CD4-positive, alpha-beta T cell (primary cell): Measurements from ENCODE around the gene C8B. TPM values are rescaled to one million over a fixed set of nuclear protein-coding genes. Genes with fewer than 3 reads are reported as not detected.

ENCODE experiments used
- ATAC-seq: fragments of 200-7000 bp; cut with Tn5 transposase; one replicate; pipeline ENCODE4 v1.10.0; 2022; ENCODE audit warnings: mild to moderate bottlenecking; ENCODE audit not compliant: poor library complexity
- CTCF ChIA-PET: fragments of 350-600 bp; sonication (Branson Sonifier 250); formaldehyde crosslinking; loops from one replicate; lab custom pipeline; 2021; ENCODE audit warnings: antibody characterized with exemption, inconsistent platforms; lab: Charles Lee
- POLR2A ChIA-PET: fragments of 350-600 bp; sonication (Branson Sonifier 250); formaldehyde crosslinking; loops from one replicate; lab custom pipeline; 2021; ENCODE audit warnings: antibody characterized with exemption, inconsistent platforms; lab: Charles Lee
- DNase-seq, 14 experiments: peaks; one replicate each; pipeline ENCODE4 v3.0.0-alpha.2; 2013 to 2020; ENCODE audit warnings: mixed read lengths in 2 of 14
- H3K27ac ChIP-seq, 2 donors: one replicate each; pipeline versions ENCODE4 v1.5.1 to v1.7.0; 2013; ENCODE audit warnings: low read length in 2 of 2, low read depth in 1 of 2, mild to moderate bottlenecking in 1 of 2
- H3K27me3 ChIP-seq, 2 experiments: 1 replicate in 1 of 2; 2 replicates in 1 of 2; pipeline versions ENCODE4 v1.6.1 to v1.7.0; 2013; ENCODE audit warnings: low read length in 2 of 2, control low read depth in 1 of 2, mild to moderate bottlenecking in 1 of 2, moderate library complexity in 1 of 2; ENCODE audit not compliant: insufficient read depth in 2 of 2, control insufficient read depth in 1 of 2
- H3K36me3 ChIP-seq: one replicate; pipeline ENCODE4 v1.6.1; 2013; ENCODE audit warnings: low read length, control low read depth; ENCODE audit not compliant: insufficient read depth
- H3K4me1 ChIP-seq: one replicate; pipeline ENCODE4 v1.6.1; 2013; ENCODE audit warnings: low read length, control low read depth; ENCODE audit not compliant: insufficient read depth
- H3K4me3 ChIP-seq: one replicate; pipeline ENCODE4 v1.5.1; 2013; ENCODE audit warnings: mild to moderate bottlenecking, low read length, moderate library complexity
- H3K9me3 ChIP-seq, 2 experiments: 1 replicate in 1 of 2; 2 replicates in 1 of 2; pipeline versions ENCODE4 v1.6.1 to v1.7.0; 2013; ENCODE audit warnings: low read length in 2 of 2, mild to moderate bottlenecking in 2 of 2, control low read depth in 1 of 2, moderate library complexity in 1 of 2; ENCODE audit not compliant: control insufficient read depth in 1 of 2, insufficient read depth in 1 of 2
- H3K27ac Mint-ChIP-seq: one replicate; pipeline ENCODE4 v1.8.0; 2020; ENCODE audit warnings: mixed read lengths
- H3K27me3 Mint-ChIP-seq: one replicate; pipeline ENCODE4 v1.8.0; 2021; ENCODE audit warnings: mixed read lengths
- H3K36me3 Mint-ChIP-seq: one replicate; pipeline ENCODE4 v1.8.0; 2021; ENCODE audit warnings: low read depth, mixed read lengths
- H3K4me1 Mint-ChIP-seq: one replicate; pipeline ENCODE4 v1.8.0; 2021; ENCODE audit warnings: low read depth, mixed read lengths
- H3K4me3 Mint-ChIP-seq: one replicate; pipeline ENCODE4 v1.8.0; 2020; ENCODE audit warnings: mild to moderate bottlenecking, mixed read lengths
- H3K9me3 Mint-ChIP-seq: one replicate; pipeline ENCODE4 v1.8.0; 2020; ENCODE audit warnings: mixed read lengths
- CTCF ChIP-seq: fragments of 200-600 bp; IDR thresholded peaks from one replicate; pipeline ENCODE4 v1.8.0; 2022; ENCODE audit warnings: antibody characterized with exemption, mild to moderate bottlenecking
- intact Hi-C, 2 experiments: fragments of 100-400 bp; cut with DNase I in 1 of 2; cut with micrococcal nuclease in 1 of 2; formaldehyde crosslinking; loops; one replicate each; pipeline versions ENCODE4 v1.15.1 to v1.9.0; 2023 to 2025; cut with DNase I, micrococcal nuclease
- polyA plus RNA-seq, 2 donors: library from polyadenylated mRNA; unstranded; fragments of 120-200 nt; gene quantifications; one replicate each; pipeline ENCODE4 v1.2.1, GENCODE V29; 2013
- total RNA-seq, 174 experiments: library from RNA in 2 of 174; stranded (reverse) in 2 of 174; gene quantifications; one replicate each; pipeline ENCODE4 v1.2.3 and lab custom pipeline; 2021 to 2026

The C8B gene
- not detected for total RNA-seq
- not detected for polyA plus RNA-seq (2013, experiment 1 of 2)
- polyA plus RNA-seq (2013, experiment 2 of 2): not detected
- 0 to 0.15 (median 0) reads per million in 172 experiments for total RNA-seq (lab: John Stamatoyannopoulos, UW)

- DNase-seq (no peak), ATAC-seq (no peak)
- Mint-ChIP-seq H3K4me1 (no peaks in the 10 kb centered on the region), H3K27me3 (peaks cover 4% of the 10 kb centered on the region), H3K9me3 (peaks cover 4% of the 10 kb centered on the region), H3K27ac (no peak within 1 kb of the TSS), H3K36me3 (no peaks in the 10 kb centered on the region), H3K4me3 (no peak within 1 kb of the TSS)
- CTCF ChIA-PET: no interaction called here
- Histone ChIP-seq H3K4me1 (no peaks in the 10 kb centered on the region), H3K4me3 (no peak within 1 kb of the TSS), H3K27ac (no peak within 1 kb of the TSS), H3K36me3 (no peaks in the 10 kb centered on the region), H3K9me3 (peaks cover 0 to 7% of the 10 kb centered on the region in 2 experiments), H3K27me3 (no peaks in the 10 kb centered on the region)
- POLR2A ChIA-PET: no interaction called here
- no peak for TF ChIP-seq CTCF
- intact Hi-C loops: no loop called here
These were observed at the start of gene C8B for GRCh38 chr1:56965916-56966697. Gene C8B (minus strand): TSS chr1:56966015. CDS start chr1:56965948, 67 bp downstream.

- no peak for ATAC-seq
- Histone ChIP-seq H3K4me3 (no peak overlapping the region), H3K9me3 (peaks cover 0 to 4% of the 10 kb centered on the region in 2 experiments), H3K4me1 (no peaks in the 10 kb centered on the region), H3K36me3 (no peaks in the 10 kb centered on the region), H3K27ac (no peak overlapping the region), H3K27me3 (no peaks in the 10 kb centered on the region)
- Mint-ChIP-seq H3K36me3 (no peaks in the 10 kb centered on the region), H3K27ac (no peak overlapping the region), H3K27me3 (no peaks in the 10 kb centered on the region), H3K4me1 (no peaks in the 10 kb centered on the region), H3K4me3 (no peak overlapping the region), H3K9me3 (no peaks in the 10 kb centered on the region)
- no peak for TF ChIP-seq CTCF
- ChIA-PET CTCF (no interaction called here), POLR2A (no interaction called here)
- intact Hi-C loops: no loop called here
- DNase-seq: no peak
These were observed 49.3 kb upstream of the C8B start for GRCh38 chr1:57015071-57015470.

GRCh38 chr1:57013522-57013921 lies 47.7 kb upstream of the C8B start:
- intact Hi-C loops: no loop called here
- Mint-ChIP-seq H3K27me3 (no peaks in the 10 kb centered on the region), H3K4me3 (no peak overlapping the region), H3K36me3 (no peaks in the 10 kb centered on the region), H3K27ac (no peak overlapping the region), H3K9me3 (no peaks in the 10 kb centered on the region), H3K4me1 (no peaks in the 10 kb centered on the region)
- CTCF ChIA-PET: no interaction called here
- Histone ChIP-seq H3K4me1 (no peaks in the 10 kb centered on the region), H3K4me3 (no peak overlapping the region), H3K36me3 (no peaks in the 10 kb centered on the region), H3K27me3 (no peaks in the 10 kb centered on the region), H3K9me3 (peaks cover 0 to 4% of the 10 kb centered on the region in 2 experiments), H3K27ac (no peak overlapping the region)
- DNase-seq (no peak), ATAC-seq (no peak)
- TF ChIP-seq CTCF: no peak
- POLR2A ChIA-PET: no interaction called here
